Hepatocyte (in vitro differentiated cells): ENCODE measurements around the gene NAA38.

Experiments used
- CTCF ChIP-seq: fragments of 200-600 bp; sonication (generic); IDR thresholded peaks from 2 replicates; pipeline ENCODE4 v1.5.1; 2016; ENCODE audit warnings: antibody characterized with exemption, mild to moderate bottlenecking; ENCODE audit not compliant: poor library complexity
- EZH2 ChIP-seq: fragments of 200-600 bp; sonication (generic); IDR thresholded peaks from 2 replicates; pipeline ENCODE4 v1.6.1; 2016; ENCODE audit warnings: antibody characterized with exemption, mild to moderate bottlenecking, borderline replicate concordance
- EZH2phosphoT487 ChIP-seq: fragments of 200-600 bp; sonication (generic); IDR thresholded peaks from one replicate; pipeline ENCODE4 v1.6.1; 2018; ENCODE audit warnings: antibody characterized with exemption, mild to moderate bottlenecking, low read depth, moderate library complexity; ENCODE audit not compliant: unreplicated experiment, severe bottlenecking

- TF ChIP-seq CTCF (no peak), EZH2phosphoT487 (no peak), EZH2 (no peak)
Observed at GRCh38 chr17:7820231-7820630, 37.1 kb downstream of the NAA38 start.
